HCT116 (cell line): ENCODE data around the gene AVPR1B. TPM values are rescaled to one million over a fixed set of nuclear protein-coding genes. Genes with fewer than 3 reads are reported as not detected.

Experiments
- ATAC-seq: fragments of 200-7000 bp; cut with Tn5 transposase; 2 replicates; pipeline ENCODE4 v1.9.1; 2020; ENCODE audit warnings: mild to moderate bottlenecking, moderate library complexity
- BruUV-seq: library from RNA; stranded (reverse); fragments of 400-500 nt; replicated peaks from 2 replicates; lab custom pipeline; 2021; lab: Mats Ljungman, UMichigan
- CTCF ChIA-PET: fragments of 300-600 bp; sonication (Branson Sonifier 250); formaldehyde crosslinking; loops from one replicate; lab custom pipeline; 2021; ENCODE audit warnings: antibody characterized with exemption; lab: Charles Lee
- POLR2A ChIA-PET: fragments of 300-600, 350-600 bp; sonication (Branson Sonifier 250); formaldehyde crosslinking; loops from one replicate; lab custom pipeline; 2021; ENCODE audit warnings: antibody characterized with exemption; lab: Charles Lee
- RAD21 ChIA-PET, 2 experiments: fragments of 300-600 bp; sonication (Branson Sonifier 250); formaldehyde crosslinking; loops; one replicate each; lab custom pipeline; 2023; ENCODE audit warnings: low total read pairs in 2 of 2; ENCODE audit not compliant: uncharacterized antibody in 2 of 2, unreplicated experiment in 2 of 2, low non-redundant PET in 1 of 2; lab: Charles Lee
- DNase-seq: peaks from one replicate; pipeline ENCODE4 v3.0.0-alpha.2; 2010; ENCODE audit warnings: low read depth, low spot score
- H2AFZ ChIP-seq: fragments of 200-600 bp; shearing (Covaris generic), sonication (generic); 2 replicates; pipeline ENCODE4 v1.6.1; 2017; ENCODE audit warnings: low read depth, mixed run types, mixed read lengths, antibody characterized with exemption, low read length; ENCODE audit not compliant: poor library complexity, severe bottlenecking
- H3K27ac ChIP-seq: 2 replicates; pipeline ENCODE4 v1.5.1; 2012; ENCODE audit warnings: low read depth, low read length
- H3K27me3 ChIP-seq: fragments of 200-600 bp; sonication (generic); 2 replicates; pipeline ENCODE4 v1.6.1; 2016; ENCODE audit warnings: mixed run types, low read length, mixed read lengths; ENCODE audit not compliant: insufficient read depth
- H3K36me3 ChIP-seq, 2 experiments: fragments of 200-500 bp in 1 of 2; fragments of 200-600 bp in 1 of 2; sonication (Bioruptor generic) in 1 of 2; sonication (generic) in 1 of 2; 2 replicates each; pipeline versions ENCODE4 v1.5.1 to v1.6.1; 2014 to 2016; ENCODE audit warnings: low read length in 2 of 2, inconsistent platforms in 1 of 2, mixed read lengths in 1 of 2, mixed run types in 1 of 2; ENCODE audit not compliant: insufficient read depth in 2 of 2, control insufficient read depth in 1 of 2
- H3K4me1 ChIP-seq, 2 experiments: fragments of 200-600 bp in 1 of 2; sonication (generic) in 1 of 2; 2 replicates each; pipeline versions ENCODE4 v1.5.1 to v1.6.1; 2012 to 2017; ENCODE audit warnings: low read length in 2 of 2, inconsistent platforms in 1 of 2, mild to moderate bottlenecking in 1 of 2, mixed read lengths in 1 of 2, mixed run types in 1 of 2, moderate library complexity in 1 of 2; ENCODE audit not compliant: insufficient read depth in 2 of 2, control insufficient read depth in 1 of 2
- H3K4me2 ChIP-seq: fragments of 200-600 bp; sonication (generic); 2 replicates; pipeline ENCODE4 v1.6.1; 2017; ENCODE audit warnings: mixed run types, low read length, mixed read lengths
- H3K4me3 ChIP-seq, 2 experiments: fragments of 200-600 bp in 1 of 2; sonication (generic) in 1 of 2; replicated peaks in 1 of 2; 2 replicates each; pipeline ENCODE4 v1.5.1; 2011 to 2016; ENCODE audit warnings: low read length in 2 of 2, control low read depth in 1 of 2, low read depth in 1 of 2, mild to moderate bottlenecking in 1 of 2, mixed read lengths in 1 of 2, mixed run types in 1 of 2
- H3K79me2 ChIP-seq: fragments of 200-600 bp; sonication (generic); 2 replicates; pipeline ENCODE4 v1.6.1; 2017; ENCODE audit warnings: mild to moderate bottlenecking, mixed run types, low read length, moderate library complexity, mixed read lengths; ENCODE audit not compliant: insufficient read depth
- H3K9ac ChIP-seq: fragments of 200-600 bp; sonication (generic); 2 replicates; pipeline ENCODE4 v1.6.1; 2016; ENCODE audit warnings: low read length, mixed read lengths
- H3K9me2 ChIP-seq: fragments of 200-600 bp; sonication (generic), shearing (Covaris generic); 2 replicates; pipeline ENCODE4 v1.6.1; 2017; ENCODE audit warnings: mixed run types, mild to moderate bottlenecking, moderate library complexity; ENCODE audit not compliant: insufficient read depth
- H3K9me3 ChIP-seq, 2 experiments: fragments of 200-500 bp in 1 of 2; fragments of 200-600 bp in 1 of 2; sonication (Bioruptor generic) in 1 of 2; sonication (generic) in 1 of 2; 2 replicates each; pipeline ENCODE4 v1.6.1; 2014 to 2017; ENCODE audit warnings: low read length in 2 of 2, mixed read lengths in 2 of 2, inconsistent platforms in 1 of 2, low read depth in 1 of 2, mild to moderate bottlenecking in 1 of 2, mixed run types in 1 of 2, moderate library complexity in 1 of 2; ENCODE audit not compliant: control insufficient read depth in 1 of 2, insufficient read depth in 1 of 2
- H4K20me1 ChIP-seq: fragments of 200-600 bp; sonication (generic), shearing (Covaris generic); 2 replicates; pipeline ENCODE4 v1.6.1; 2017; ENCODE audit warnings: mixed run types, mild to moderate bottlenecking, moderate library complexity; ENCODE audit not compliant: insufficient read depth
- ATF3 ChIP-seq: IDR thresholded peaks from 2 replicates; pipeline ENCODE4 v1.6.1; 2012
- CBX3 ChIP-seq: IDR thresholded peaks from 2 replicates; pipeline ENCODE4 v1.6.1; 2012; ENCODE audit warnings: low read depth
- CEBPB ChIP-seq: IDR thresholded peaks from 2 replicates; pipeline ENCODE4 v1.6.1; 2012; ENCODE audit warnings: low read depth
- CTCF ChIP-seq, 3 experiments: fragments of 200-600 bp in 1 of 3; sonication (generic) in 1 of 3; IDR thresholded peaks in 2 of 3; conservative IDR thresholded peaks in 1 of 3; 2 replicates each; pipeline ENCODE4 v1.5.1; 2012 to 2017; ENCODE audit warnings: low read depth in 2 of 3, low read length in 2 of 3, antibody characterized with exemption in 1 of 3, borderline replicate concordance in 1 of 3, control low read depth in 1 of 3, mild to moderate bottlenecking in 1 of 3, mixed read lengths in 1 of 3, mixed run types in 1 of 3, moderate library complexity in 1 of 3; ENCODE audit not compliant: insufficient read depth in 1 of 3
- EGR1 ChIP-seq: IDR thresholded peaks from 2 replicates; pipeline ENCODE4 v1.6.1; 2012; ENCODE audit warnings: low read depth
- ELF1 ChIP-seq: IDR thresholded peaks from 2 replicates; pipeline ENCODE4 v1.6.1; 2012; ENCODE audit warnings: low read depth, borderline replicate concordance
- EZH2 ChIP-seq: fragments of 200-600 bp; sonication (generic); IDR thresholded peaks from 2 replicates; pipeline ENCODE4 v1.6.1; 2017; ENCODE audit warnings: antibody characterized with exemption, mixed run types
- FOSL1 ChIP-seq: IDR thresholded peaks from 2 replicates; pipeline ENCODE4 v1.6.1; 2012; ENCODE audit warnings: low read depth
- JUND ChIP-seq: IDR thresholded peaks from 2 replicates; pipeline ENCODE4 v1.6.1; 2012
- POLR2A ChIP-seq: IDR thresholded peaks from 2 replicates; pipeline ENCODE4 v1.7.0; 2011; ENCODE audit warnings: borderline replicate concordance; ENCODE audit not compliant: insufficient read depth, insufficient read length; ENCODE audit errors: extremely low read depth
- RAD21 ChIP-seq: IDR thresholded peaks from 2 replicates; pipeline ENCODE4 v1.6.1; 2012; ENCODE audit warnings: low read depth, mild to moderate bottlenecking
- SIN3A ChIP-seq: IDR thresholded peaks from 2 replicates; pipeline ENCODE4 v1.6.1; 2012; ENCODE audit warnings: low read depth
- SP1 ChIP-seq: IDR thresholded peaks from 2 replicates; pipeline ENCODE4 v1.6.1; 2012; ENCODE audit warnings: low read depth
- SRF ChIP-seq: IDR thresholded peaks from 2 replicates; pipeline ENCODE4 v1.6.1; 2012; ENCODE audit warnings: low read depth
- YY1 ChIP-seq: IDR thresholded peaks from 2 replicates; pipeline ENCODE4 v1.6.1; 2011; ENCODE audit warnings: low read length, low read depth, moderate library complexity, mild to moderate bottlenecking; ENCODE audit not compliant: insufficient replicate concordance; ENCODE audit errors: extremely low read depth
- ZFX ChIP-seq: fragments of 450-650 bp; IDR thresholded peaks from 2 replicates; pipeline ENCODE4 v1.6.1; 2017
- ZNF274 ChIP-seq: fragments of 200-500 bp; sonication (Bioruptor generic); IDR thresholded peaks from 2 replicates; pipeline ENCODE4 v1.6.1; 2014; ENCODE audit warnings: mild to moderate bottlenecking, low read depth, low read length, inconsistent platforms
- intact Hi-C: fragments of 100-400 bp; cut with micrococcal nuclease; formaldehyde crosslinking; loops from 2 replicates; pipeline ENCODE4 v1.10.0; 2022
- total RNA-seq: library from RNA; stranded (reverse); gene quantifications from one replicate; pipeline ENCODE4 v1.2.1, GENCODE V29; 2021; ENCODE audit not compliant: unreplicated experiment
- TF ChIP-seq, protein P1 (sequence below): IDR thresholded peaks from 2 replicates; pipeline ENCODE4 v1.6.1; 2012
- TF ChIP-seq, protein P2 (sequence below): IDR thresholded peaks from 2 replicates; pipeline ENCODE4 v1.6.1; 2012; ENCODE audit warnings: low read depth

The AVPR1B gene
- total RNA-seq, 1 experiment from 2014 or later: not detected

GRCh38 chr1:206103979-206104378 lies 13.2 kb downstream of the AVPR1B start:
- Histone ChIP-seq H3K9me3 (no peaks in the 10 kb centered on the region), H3K36me3 (no peaks in the 10 kb centered on the region), H3K4me2 (no peak overlapping the region), H3K79me2 (no peaks in the 10 kb centered on the region)
- BruUV-seq: no TSS peak
- no peak for ATAC-seq
- no peak for DNase-seq
- TF ChIP-seq SRF: no peak
- TF ChIP-seq EGR1: no peak
- no peak for TF ChIP-seq CTCF (IDR thresholded peaks at IDR 0.05 in 2 of 3, conservative IDR thresholded peaks at IDR 0.05 in 1 of 3; ENCODE audit: borderline replicate concordance in 1 of 3, insufficient read depth in 1 of 3, low read depth in 2 of 3, low read length in 2 of 3)
- no peak for TF ChIP-seq SIN3A
- no peak for TF ChIP-seq ZFX
- no peak for TF ChIP-seq ATF3
- TF ChIP-seq POLR2A: no peak
- TF ChIP-seq CBX3: no peak
- no peak for TF ChIP-seq CEBPB
- no peak for TF ChIP-seq ZNF274
- no peak for TF ChIP-seq JUND
- TF ChIP-seq, protein P1, sequence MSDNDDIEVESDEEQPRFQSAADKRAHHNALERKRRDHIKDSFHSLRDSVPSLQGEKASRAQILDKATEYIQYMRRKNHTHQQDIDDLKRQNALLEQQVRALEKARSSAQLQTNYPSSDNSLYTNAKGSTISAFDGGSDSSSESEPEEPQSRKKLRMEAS: no peak
- no peak for TF ChIP-seq FOSL1
- no peak for TF ChIP-seq RAD21
- TF ChIP-seq ELF1: no peak
- TF ChIP-seq EZH2: no peak
- no peak for TF ChIP-seq YY1
- no peak for TF ChIP-seq SP1
- TF ChIP-seq, protein P2, sequence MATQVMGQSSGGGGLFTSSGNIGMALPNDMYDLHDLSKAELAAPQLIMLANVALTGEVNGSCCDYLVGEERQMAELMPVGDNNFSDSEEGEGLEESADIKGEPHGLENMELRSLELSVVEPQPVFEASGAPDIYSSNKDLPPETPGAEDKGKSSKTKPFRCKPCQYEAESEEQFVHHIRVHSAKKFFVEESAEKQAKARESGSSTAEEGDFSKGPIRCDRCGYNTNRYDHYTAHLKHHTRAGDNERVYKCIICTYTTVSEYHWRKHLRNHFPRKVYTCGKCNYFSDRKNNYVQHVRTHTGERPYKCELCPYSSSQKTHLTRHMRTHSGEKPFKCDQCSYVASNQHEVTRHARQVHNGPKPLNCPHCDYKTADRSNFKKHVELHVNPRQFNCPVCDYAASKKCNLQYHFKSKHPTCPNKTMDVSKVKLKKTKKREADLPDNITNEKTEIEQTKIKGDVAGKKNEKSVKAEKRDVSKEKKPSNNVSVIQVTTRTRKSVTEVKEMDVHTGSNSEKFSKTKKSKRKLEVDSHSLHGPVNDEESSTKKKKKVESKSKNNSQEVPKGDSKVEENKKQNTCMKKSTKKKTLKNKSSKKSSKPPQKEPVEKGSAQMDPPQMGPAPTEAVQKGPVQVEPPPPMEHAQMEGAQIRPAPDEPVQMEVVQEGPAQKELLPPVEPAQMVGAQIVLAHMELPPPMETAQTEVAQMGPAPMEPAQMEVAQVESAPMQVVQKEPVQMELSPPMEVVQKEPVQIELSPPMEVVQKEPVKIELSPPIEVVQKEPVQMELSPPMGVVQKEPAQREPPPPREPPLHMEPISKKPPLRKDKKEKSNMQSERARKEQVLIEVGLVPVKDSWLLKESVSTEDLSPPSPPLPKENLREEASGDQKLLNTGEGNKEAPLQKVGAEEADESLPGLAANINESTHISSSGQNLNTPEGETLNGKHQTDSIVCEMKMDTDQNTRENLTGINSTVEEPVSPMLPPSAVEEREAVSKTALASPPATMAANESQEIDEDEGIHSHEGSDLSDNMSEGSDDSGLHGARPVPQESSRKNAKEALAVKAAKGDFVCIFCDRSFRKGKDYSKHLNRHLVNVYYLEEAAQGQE: no peak
- TF ChIP-seq, all 23 proteins: peak for 0
- H3K4me1 ChIP-seq: no peaks in the 10 kb centered on the region
- no peaks in the 10 kb centered on the region for H4K20me1 ChIP-seq
- H3K4me3 ChIP-seq: no peak overlapping the region
- H3K9ac ChIP-seq: no peak overlapping the region
- CTCF ChIA-PET: interaction anchor here (3.0 kb wide), 1 partner anchor 119 kb away, joined by 16 read pairs; no protein-coding TSS in a partner anchor
- RAD21 ChIA-PET: no interaction called here
- no peak overlapping the region for H2AFZ ChIP-seq
- POLR2A ChIA-PET: no interaction called here
- intact Hi-C loops: no loop called here
- H3K9me2 ChIP-seq: no peaks in the 10 kb centered on the region
- H3K27me3 ChIP-seq: peaks cover 5% of the 10 kb centered on the region; the same call in 1 of the 2 replicates
- no peak overlapping the region for H3K27ac ChIP-seq
